GM19468 (cell line): ENCODE measurements around the gene PTPRK.

Source experiments
- ATAC-seq: cut with Tn5 transposase; IDR thresholded peaks from one replicate; pipeline ENCODE4 v1.9.1; 2021; ENCODE audit warnings: mild to moderate bottlenecking, moderate library complexity, moderate number of reproducible peaks; ENCODE audit not compliant: unreplicated experiment; ENCODE audit errors: extremely low read depth

PTPRK gene

DNA sequence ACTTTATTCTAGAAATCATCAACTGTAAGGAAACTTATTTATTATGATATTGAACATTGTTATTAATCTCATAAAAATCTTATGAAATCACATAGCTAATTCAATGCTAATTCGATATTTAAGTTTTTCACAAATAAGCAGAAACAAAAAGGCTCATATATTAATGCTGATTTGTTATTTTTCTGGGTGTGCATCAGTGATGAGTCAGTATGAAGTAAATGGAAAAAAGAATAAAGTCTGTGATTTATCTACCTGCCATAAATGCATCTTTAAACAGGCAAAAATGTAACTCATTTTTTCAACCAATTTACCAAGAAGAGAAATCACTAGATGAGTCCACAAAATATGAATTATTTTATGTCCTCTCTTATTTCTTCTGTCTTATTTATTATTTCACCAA lies 253.5 kb downstream of the PTPRK start:
- no peak for ATAC-seq

DNA sequence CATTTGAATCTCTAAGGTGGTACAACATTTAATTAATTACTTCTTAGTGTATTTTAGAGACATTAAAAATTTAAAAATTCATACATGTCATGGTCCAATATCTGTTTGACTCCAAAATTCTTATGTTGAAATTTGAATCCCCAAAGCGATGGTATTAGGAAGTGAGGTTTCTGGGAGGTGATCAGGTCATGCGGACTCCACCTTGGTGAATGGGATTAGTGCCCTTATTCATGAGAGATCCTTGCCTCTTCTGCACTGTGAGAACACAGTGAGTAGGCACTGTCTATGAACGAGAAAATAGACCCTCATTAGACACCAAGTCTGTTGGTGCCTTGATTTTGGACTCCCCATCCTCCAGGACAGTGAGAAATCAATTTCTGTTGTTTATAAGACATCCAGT lies 254.7 kb downstream of the PTPRK start:
- no peak for ATAC-seq

DNA sequence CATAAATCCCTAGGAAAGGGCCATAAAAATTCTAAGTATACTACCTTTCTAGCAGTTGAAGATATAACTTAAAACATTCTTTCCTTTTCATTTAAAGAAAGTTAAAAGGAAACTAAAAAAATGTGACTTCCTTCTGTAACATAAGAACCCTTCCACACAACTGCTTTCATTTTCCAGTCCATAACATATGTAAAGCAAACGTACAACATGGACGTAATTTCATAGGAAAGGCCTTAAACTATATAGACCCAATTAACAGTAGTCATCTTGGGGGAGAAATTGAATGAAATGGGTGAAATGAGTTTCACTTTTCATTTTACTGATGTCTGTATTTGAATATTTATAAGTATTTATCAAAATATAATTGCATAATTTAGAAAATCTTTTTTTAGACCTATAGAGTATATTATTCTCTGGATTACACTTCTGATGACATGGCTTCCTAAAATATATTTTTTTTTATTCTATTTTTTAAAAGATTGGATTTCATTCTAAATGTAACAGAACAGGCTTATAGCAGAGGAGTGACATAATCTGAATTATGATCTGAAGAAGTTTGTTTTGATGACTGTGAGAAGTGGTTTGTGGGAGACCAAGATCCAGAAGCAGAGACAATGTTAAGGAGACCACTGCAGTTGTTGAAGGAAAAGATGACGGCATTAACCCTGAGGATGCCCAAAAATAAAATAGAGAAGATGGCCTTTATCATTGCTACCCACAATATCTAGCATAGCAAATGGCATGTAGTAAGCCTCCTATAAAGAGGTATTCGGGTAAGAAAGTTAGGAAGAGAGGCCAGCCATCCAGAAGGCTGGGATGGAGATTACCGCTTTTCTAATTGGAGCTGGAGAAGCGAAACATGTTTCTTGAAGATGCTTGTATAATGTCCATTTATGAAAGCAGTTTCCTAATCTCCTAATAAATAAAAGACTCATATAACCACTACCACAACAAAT lies 260.4 kb downstream of the PTPRK start:
- peak; percentile 23 for ATAC-seq

DNA sequence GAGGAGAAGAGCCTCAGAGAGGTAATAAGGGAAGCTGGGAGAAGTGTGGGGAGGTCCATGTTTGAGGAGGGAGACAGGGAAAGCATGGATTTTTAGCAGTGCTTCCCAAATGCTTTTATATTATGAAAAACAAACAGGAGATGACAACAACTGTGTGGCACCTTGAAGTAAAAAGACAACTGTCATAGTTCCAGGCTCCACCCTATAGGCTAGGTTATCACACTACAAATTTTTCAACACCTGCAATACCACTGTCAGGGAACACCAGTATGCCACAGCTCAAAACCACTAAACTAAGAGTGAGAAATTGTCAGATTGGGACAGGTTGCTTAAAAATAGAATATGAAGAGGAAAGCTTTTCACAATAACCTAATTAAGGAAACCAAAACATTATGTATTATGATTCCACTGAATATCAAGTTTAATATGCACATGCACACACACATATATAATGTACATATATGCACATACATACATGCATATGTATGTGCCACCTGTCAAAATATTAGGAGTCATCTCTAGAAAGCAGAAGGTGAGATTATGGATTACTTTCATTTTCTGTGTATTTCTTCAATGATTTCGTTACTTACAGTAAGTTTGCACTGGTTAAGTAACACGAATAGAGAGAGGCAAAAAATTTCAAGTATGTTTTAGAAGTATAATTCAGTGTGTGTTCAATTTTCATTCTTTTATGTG lies 261.2 kb downstream of the PTPRK start:
- peak; percentile 88 for ATAC-seq

DNA sequence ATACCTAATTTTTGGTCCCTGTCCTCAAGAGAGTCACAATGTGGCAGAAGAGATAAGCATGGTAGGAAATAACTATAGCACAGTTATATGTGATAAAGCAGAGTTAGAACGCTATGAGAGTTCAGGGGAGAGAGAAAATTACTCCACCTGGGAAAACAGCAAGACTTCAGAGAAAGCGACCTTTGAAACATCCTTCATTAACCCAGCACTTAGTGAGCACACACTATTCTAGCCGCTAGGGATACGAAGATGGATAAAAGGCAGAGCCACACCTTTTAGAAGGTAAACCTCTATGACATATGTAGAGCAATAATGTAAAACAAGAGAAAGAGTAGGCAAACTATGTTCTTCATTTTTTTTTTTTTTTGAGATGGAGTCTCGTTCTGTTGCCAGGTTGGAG lies 264.3 kb downstream of the PTPRK start:
- ATAC-seq, result no peak

DNA sequence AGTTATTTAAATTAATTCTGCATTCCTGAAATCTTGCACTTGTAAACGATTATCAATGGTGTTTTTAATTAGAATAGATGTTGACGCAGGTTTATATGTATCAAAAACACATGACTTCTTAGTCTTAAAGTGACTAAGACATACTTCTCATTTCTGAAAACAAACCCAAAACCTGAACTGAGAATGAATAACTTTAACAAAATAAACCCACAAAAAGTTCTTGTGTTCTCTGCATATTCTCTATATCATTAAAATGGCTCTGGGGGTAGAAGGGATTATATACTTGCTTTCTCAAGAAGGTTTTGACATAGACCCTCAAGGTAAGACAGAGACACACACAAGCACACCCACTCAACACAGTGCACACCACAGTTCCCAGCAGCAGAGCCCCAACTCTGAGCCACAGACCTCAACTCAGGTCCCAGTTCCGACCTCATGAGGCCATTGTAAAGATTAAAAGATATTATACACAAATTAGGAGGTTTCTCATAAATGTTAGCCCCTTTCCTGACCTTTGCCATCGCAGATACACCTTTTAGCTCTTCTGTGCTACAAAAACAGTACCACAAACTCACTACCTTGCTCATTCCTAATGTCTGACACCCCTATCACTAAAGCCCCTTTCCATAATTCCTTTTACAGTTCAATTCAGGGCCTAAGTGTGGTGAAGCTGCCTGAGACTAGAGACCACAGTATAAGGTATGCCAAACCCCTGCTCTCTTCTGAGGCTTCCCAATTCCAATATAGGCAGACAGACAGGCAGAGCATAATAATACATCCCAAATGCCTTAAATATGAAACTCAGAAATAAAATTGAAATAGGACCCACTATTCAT lies 267.8 kb downstream of the PTPRK start:
- peak; percentile 57 for ATAC-seq

DNA sequence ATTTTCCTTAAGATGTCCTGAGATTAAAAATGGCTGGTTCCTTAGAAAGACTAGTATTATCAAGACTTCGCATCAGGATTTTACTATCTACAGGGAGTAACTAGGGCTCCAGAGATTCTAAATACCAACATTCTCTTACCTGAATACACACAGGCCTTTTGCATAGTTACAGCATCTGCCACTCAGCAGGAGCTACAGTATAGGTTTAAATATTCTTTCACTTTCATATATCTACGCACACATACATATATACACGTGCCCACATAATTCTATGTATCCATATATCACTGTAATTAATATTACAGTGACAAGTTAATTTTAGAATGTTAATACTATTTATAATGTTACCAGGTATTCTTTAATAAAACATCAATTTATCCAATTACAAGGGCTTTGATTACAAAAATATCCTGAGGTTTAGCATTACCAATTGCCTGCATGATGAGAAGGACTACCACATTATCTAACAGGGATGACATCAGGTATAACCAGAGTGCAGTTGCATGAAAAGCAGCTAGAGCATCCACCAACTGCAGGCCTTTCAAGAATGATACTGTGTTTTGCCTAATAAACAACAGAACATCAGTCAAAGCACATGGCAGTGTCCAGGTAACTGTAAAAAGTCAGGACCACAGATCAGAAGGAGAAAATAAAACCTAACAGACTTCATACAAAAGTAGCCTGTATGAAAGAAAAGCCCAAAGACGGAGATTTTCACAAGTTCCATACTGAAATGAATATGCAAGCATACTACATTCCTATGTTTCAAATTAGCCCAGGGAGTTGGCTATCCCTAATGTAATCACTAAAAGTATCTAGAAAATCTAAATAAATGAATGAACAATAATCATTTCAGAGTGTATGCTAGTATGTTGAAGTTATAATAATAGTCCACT lies 268.7 kb downstream of the PTPRK start:
- ATAC-seq, result no peak

DNA sequence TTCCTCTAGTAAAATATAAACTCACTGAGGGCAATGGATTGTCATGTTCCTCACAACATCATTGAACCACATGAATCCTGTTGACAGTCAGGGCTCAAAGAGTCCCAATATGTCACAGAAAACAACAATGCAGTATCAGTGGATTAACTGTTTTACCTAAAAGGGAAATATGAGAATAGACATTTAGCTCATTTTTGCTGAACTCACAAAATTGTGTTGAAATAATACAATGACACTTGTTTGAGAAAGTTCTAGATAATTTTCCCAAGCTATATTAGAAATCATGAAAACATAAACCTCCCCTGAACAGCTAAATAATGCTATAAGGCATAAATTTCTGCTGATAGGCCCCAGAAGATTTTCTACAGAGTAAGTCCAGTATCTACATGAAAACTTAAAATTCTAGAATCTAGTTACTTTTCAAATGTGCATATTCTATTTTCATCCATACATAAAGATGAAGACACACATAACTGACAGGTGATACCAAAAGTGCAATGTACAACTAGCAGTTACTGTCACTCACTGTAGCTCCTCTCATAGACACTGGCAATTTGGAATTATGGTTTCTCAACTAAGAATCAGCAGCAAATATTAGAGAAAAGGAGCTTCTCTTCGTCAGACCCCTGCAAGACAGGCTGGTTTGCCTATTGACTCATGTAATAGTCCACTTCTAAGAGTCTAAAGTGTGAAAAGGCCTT lies 269.9 kb downstream of the PTPRK start:
- ATAC-seq, result no peak

DNA sequence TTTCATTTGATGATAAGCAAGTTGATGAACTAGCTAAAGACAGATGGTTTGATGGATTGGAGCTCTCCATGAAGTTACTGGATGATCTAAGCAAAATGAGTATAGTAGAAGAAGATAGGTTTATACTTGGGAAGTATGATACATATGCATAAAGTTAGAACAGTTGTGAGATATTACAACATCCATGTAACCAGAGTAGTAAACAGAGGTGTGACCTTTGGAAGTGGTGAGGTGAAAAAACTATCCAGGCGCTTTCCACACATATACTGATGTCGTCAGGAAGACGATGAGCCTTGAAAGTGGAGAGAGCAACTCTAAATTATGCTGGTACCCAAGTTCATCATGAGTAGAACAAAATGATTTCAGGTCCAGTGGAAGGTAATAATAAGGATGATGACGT lies 271.0 kb downstream of the PTPRK start:
- ATAC-seq, result no peak

DNA sequence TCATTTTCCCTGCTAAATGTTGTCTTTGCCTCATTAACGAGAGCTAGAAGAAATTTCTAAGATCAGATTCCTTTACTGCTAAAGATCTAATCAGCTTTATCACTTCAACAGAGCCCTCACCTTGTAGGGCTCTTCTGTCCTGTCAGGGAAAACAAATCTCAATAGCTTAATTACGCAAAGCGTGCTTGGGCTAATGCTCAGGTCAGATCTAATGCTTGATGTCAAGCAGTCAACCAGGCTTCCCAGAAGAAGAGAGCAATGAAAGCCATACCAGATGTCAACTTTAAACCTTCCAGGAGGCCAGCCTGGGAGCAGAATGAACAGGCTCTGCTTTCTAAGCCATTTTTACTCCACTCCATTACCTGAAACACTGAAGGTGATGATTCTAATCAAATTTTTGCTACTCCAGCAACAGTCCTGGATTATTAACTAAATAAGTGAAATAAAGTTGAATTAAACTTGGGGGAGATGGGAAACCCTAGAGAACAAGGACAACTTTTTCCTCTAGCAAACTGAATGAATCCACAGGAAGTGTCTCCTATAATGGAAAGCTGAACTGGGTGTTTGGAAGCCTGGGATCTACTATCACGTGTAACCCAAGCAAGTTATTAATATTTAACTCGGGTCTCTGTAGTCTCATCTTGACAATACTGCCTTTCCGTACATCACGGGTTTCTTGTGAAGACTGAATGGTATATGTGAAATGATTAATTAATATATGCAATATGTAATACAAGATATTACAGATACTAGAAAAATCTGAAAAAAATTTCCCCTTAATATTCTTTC lies 273.7 kb downstream of the PTPRK start:
- no peak for ATAC-seq

DNA sequence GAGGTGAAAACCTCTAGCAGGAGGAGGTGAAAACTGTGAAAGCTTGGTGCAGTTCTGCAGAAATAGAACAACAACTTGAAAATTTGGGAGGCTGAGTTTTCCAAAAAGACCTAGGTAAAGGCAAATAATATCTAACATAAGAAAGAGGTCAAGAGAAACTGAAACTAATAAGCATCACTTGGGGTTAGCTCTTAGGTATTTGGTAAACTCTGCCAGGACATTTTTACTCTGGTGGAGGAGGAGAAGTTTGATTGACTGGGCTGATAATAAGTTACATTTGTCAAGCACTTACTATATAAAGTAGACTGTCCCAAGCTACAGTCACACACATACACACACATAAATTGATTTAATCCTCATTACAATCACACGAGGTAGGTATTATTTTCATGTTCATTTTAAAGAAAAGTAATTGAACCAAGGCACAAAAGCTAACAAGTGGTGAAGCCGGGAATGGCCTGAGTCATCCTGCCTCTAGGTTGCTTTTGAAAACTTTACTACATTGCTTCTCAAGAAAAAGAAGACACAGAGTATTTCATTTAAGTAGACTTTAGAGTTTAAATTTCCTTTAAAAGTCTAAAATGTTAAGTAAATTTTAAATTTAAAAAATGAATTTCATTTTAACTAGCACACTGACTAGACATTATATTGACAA lies 275.5 kb downstream of the PTPRK start:
- no peak for ATAC-seq

DNA sequence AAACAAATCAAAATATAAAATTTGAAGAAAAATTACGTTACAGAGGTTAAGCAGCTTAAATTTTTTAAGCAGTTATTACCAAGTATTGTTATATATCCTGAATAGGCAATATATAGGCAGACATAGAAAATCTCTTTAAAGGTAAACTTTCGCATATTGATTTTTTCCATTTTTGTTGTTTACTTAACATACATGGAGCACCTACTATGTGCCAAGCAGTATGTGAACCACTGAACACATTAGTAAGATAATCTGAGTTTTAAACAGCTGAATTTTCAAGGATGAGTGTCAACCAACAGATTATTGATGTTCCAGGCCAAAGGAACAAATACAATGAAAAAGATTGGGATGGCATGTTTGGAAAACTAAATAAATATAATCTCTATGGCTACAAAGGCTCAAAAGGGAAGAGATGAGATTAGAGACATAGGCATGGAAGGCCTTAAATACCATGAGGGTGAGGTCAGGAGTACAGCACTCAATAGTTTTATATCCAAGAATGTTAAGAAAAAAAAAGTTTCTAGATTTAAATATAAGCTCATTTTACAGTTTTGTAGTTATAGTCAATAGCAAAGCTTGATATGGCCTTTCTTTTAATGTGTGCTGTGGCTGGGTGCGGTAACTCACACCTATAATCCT lies 277.5 kb downstream of the PTPRK start:
- ATAC-seq, result no peak

DNA sequence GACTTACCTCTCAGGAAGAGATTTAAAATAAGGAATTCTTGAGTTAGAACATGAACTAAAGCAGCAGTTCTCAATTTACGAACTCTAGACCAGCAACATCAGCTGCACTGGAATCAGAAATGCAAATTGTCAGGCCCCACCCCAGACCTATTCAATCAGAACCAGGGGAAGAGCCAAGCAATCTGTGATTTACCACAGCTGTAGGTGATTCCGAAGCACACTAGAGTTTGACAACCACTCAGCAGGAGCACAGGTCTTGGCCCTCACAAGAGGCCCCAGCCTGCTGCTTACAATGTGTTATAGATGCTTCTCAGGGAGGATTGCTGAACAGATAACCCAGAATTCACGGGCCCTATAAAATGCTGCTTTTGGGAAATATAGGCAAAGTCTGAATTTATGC lies 279.2 kb downstream of the PTPRK start:
- ATAC-seq, result peak; percentile 43

DNA sequence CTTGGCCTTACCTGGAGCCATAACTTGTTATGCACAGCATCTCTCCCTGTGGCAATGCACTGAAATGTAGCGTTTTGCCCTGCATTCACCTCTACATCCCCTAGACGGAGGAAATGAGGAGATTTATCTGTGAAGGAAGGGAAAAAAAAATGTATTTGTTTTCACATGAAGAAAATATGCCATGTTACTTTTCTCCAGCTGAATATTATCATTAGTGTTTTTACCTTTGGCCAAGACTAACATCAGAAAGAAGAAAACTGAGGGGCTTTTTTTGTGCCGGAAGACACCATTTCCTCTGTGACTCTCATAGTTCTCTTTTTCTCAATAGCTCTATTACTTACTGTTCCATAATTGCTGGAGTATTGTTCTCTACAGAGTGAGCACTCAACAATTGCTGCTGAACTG lies 280.4 kb downstream of the PTPRK start:
- no peak for ATAC-seq

DNA sequence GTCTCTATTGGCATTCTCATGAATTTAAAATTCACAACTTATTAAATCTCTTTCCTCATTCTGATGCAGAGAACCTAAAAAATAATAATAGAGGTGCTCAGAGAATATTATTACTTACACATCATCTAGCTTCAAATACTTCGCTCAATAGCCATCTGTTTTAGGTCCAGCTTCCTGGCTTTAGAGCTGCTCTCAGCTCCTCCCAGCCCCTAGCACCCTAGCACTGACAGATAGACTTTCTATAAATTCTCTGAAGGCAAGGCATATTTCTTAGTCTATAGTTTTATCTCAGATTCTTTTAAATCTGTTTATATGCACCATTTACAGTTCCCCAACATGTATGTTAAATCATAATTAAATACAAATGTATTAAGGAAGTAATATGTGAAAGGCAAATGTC lies 281.3 kb downstream of the PTPRK start:
- no peak for ATAC-seq

DNA sequence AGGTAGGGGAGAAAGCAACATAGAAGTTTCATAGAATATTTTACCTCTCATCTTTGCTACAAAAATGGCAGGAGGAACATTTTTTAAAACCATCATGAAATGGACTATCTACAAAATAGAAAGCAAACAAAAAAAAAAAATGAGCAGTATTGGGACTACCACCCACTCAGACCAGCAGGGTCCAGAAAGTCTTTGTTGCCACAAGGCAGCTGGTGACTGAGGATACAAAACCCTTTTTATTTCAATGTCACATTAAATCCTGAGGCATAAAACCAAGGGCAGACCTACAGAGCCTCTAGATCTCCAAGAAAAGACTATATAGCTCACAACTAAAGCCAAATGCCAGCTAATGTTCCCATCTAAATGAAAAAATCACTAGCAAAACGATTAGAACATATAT lies 282.2 kb downstream of the PTPRK start:
- ATAC-seq, result no peak

DNA sequence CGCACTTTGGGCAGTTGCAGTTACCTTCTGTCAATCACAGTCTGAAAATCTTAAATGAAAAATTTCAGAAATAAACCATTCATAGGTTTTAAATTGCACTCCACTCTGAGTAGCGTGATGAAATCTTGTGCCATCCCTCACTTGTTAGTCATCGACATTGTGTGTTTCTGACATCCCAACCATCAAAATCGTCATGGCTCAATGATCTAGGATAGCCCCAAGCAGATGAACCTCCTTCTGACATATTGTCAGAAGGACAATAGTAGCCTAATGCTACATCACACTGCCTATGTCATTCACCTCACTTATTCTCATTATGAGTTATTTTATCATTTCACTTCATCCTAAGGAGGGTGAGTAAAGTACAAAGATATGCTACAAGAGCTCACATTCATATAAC lies 284.8 kb downstream of the PTPRK start:
- ATAC-seq, result no peak
